NOMO-1 treated with dmso at 0.1 percent for 144 hours (cell line): ENCODE results near the gene TPX2.

Source experiments
- DNase-seq: peaks from one replicate; lab custom pipeline; 2025; ENCODE audit not compliant: unreplicated experiment; lab: John Stamatoyannopoulos, UW

TPX2 gene

DNA sequence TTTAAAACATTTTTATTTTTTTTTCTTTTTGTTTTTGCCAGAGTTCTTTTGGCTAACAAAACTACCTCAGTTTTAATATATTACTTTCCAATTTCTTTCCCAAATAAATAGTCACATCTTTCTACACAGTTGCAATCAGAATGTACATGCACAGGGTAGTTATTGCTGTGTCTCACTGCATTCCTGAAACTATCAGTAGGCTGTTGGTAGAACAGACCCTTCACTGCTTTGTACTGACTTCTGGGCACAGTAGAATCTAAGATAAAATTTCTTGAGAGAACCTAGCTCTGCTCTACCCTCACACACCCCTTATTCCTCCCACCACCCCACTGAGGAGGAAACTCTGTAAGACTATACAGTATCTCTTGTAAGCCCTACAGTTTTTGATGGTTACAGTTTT, 19.9 kb downstream of the TPX2 start:
- DNase-seq = no peak

DNA sequence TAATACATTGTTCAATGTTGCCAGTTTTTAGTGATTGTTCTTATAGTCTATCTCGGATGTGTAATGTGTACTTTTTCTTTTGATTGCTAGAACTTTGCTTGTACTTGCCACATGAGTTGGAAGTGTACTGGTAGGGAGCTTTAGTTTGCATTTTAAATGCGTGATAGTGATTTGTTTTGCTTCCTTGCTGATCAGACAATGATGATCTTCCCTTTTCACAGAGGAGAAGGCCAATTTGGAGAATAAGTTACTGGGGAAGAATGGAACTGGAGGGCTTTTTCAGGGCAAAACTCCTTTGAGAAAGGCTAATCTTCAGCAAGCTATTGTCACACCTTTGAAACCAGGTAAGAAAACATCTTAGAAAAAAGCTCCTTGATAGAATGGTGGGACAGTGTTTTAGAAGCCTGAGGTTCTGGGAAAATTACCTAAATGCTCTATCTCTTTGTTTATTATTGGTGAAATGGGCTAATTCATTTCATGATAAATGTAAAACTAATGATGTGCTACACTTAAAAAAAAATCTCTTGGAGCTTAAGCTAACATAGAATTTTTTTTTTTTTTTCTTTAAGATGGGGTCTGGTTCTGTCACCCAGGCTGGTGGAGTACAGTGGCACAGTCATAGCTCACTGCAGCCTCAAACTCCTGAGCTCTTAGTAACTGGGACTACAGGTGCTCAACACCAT, 20.9 kb downstream of the TPX2 start:
- no peak for DNase-seq

DNA sequence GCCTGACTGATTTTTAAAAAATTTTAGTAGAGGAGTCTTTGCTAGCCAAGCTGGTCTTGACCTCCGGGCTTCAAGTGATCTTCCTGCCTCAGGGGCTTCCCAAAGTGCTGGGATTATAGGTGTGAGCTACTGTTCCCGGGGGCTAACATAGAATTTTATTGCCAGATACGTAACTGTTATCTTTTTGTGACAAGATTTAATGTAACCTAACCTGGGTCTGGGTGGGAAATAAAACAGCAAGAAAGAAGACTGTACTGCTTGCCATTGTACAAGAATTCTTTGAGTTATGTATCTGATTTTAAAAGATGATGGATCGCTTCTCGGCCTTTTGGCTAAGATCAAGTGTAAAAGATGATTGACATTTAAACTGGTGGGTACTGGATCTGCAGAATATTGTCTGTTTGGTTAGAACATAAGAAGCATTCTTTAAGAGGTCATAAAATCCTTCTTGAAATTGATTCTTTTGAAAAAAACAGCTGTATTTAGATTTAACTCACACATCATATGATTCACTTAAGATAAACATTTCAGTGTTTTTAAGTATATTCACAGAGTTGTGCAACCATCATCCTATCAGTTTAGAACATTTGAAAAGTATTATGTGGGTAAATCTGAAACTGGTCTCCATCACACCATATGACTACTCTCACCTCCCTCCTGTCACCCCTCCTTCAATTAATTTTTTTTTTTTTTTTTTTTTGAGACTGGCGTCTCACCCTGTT, 21.6 kb downstream of the TPX2 start:
- no peak for DNase-seq

DNA sequence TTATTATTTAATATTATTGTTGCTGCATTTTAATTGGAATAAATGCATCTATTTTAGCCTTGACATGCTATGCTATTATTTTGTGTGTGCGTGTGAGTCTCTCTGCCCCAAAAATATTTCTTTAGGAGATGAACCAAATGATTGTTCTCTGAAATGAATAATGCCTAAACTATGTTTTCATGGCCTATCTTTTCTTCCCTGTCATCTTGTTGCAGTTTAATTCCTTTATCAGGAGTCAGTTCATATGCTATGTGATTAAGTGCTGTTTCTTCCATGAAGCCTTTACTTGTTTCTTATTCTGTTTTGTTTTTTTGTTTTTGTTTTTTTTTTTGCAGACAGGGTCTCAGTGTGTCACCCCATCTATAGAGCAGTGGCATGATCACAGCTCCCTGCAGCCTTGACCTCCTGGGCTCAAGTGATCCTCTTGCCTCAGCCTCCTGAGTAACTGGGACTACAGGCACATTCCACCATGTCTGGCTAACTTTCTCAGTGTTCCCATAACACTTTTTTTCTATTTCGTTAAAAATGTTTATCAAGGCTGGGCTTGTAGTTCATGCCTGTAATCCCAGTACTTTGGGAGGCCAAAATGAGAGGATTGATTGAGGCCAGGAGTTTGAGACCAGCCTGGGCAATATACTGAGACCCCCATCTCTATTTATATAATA, 25.7 kb downstream of the TPX2 start:
- DNase-seq = no peak

DNA sequence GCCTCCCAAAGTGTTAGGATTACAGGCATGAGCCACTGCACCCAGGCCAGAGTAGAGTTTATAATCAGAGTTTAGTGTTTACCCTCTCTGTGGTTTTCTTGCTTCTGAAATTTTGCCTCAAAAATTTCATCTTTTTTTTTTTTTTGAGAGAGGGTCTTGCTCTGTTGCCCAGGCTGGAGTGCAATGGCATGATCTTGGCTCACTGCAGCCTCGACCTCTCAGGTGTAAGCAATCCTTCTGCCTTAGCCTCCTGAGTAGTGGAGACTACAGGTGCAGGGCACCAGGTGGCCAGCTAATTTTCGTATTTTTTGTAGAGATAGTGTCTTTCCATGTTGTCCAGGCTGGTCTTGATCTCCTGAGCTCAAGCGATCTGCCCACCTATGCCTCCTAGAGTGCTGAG, 28.7 kb downstream of the TPX2 start:
- DNase-seq = no peak

DNA sequence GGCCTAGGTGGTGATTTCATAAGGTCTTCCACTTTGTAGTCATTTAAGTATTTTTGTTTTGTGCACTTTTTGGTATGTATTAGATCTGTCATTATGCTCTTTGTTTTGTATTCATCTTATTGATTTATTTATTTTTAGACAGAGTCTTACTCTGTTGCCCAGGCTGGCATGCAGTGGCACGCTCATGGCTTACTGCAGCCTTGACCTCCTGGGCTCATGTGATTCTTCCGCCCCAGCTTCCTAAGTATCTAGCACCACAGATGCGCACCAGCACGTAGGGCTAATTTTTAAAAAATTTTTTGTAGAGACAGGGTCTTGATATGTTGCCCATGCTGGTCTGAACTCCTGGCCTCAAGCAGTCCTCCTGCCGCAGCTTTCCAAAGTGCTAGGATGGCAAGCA, 30.6 kb downstream of the TPX2 start:
- DNase-seq = no peak

DNA sequence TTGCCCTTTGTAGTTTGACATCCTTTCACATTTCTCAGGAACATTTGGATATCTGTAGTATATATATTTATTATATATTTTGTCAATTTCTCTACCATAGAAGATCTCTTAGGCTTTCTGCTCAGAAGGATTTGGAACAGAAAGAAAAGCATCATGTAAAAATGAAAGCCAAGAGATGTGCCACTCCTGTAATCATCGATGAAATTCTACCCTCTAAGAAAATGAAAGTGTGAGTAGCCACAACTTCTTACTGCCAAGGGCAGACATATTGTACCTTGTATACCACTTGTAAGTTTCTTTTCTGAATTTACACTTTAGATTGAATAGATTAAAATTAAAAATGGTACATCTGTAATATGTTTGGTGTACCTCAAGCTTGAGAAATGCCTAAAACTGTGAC, 31.2 kb downstream of the TPX2 start:
- no peak for DNase-seq

DNA sequence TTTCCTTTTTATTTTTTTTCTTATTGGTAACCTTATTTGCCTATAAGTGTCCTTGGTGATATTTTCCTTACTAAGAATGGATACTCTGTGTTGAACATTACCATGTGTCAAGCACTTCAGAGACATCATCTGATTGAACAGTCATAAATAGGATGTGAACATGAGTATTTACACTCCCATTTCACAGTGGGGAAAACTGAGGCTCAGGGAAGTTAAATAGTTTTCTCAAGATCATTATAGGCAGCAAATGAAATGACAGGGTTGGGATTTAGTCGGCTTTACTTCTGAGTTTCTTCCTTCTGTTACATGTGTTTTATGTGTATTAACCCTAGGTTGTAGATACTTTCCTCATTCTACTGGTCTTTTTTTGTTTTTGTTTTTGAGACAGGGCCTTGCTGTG, 35.3 kb downstream of the TPX2 start:
- no peak for DNase-seq

DNA sequence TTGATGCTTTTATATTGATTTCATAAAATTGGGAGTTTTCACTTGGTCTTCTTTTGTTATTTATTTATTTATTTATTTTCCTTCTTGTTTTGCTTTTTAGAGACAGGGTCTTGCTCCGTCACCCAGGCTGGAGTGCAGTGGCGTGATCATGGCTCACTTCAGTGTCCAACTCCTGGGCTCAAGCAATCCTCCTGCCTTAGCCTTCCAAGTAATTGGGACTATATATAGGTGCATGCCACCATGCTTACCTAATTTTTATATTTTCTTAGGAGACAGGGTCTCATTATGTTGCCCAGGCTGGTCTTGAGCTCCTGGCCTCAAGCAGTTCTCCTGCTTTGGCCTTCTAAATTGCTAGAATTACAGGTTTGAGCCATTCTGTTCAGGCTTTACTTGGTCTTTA, 41.7 kb downstream of the TPX2 start:
- no peak for DNase-seq

DNA sequence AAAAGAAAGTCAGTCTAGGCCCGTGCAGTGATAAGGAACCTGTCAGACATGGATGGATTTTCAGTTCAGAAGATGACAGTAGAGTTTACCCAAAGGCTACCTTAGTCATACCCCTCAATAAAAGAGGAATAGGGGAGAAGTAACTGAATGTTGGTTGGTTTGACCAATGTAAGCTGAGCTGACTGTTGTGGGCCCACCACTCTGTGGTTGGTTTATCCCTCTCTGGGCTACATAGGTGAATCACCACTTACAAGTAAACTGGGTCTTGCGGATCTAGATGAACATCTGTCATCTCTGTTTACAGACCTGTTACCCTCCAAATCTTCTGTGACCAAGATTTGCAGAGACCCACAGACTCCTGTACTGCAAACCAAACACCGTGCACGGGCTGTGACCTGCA, 42.9 kb downstream of the TPX2 start:
- DNase-seq = no peak

DNA sequence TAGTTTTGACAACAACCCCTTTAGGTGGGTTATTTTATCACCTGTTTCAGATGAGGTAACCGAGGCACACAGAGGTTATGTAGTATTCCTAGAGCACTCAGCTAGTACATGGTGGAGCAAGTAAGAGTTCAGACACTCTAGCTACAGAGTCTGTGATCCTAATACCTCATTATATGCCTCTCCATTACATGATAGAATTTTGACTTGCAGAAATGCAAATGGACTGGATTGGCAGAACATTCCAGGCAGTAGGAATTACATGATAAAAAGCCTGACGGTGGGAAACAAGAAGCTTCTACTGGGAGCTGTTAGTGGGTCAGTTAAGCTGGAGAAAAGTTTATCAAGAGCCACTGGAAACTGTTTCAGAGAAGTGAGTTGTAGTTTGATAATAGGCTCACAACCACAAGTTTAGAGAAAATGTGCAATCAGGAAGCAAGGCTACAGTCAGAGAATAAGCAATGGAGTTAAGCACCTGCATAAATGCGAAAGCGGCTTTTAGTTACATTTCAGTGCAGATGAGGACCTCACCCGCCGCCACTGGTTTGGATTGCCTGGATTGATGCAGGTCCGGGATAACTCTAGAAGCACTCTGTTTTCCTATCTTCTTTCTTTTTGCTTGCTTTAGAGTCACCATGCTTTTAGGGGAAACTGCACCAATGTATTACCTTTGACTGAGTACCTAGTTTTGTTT, 45.4 kb downstream of the TPX2 start:
- no peak for DNase-seq

DNA sequence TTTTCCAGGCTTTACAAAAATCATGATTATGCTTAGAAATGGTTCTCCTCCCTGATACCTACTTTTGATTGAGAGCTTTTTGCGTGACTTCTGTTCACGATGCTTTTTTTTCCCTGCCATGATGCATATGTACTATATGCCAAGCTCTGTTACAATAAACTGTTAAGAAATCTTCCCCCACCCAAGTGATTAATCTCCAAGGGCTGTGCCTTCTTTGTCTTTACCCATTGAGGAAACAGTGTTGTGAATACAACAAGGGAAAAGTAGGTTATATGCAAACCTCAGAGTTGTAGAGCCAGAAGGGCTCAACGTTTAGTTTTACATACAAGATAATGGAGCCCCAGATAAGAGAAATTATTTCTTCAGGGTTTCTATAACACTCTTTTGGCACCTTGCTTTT, 46.0 kb downstream of the TPX2 start:
- DNase-seq = no peak

DNA sequence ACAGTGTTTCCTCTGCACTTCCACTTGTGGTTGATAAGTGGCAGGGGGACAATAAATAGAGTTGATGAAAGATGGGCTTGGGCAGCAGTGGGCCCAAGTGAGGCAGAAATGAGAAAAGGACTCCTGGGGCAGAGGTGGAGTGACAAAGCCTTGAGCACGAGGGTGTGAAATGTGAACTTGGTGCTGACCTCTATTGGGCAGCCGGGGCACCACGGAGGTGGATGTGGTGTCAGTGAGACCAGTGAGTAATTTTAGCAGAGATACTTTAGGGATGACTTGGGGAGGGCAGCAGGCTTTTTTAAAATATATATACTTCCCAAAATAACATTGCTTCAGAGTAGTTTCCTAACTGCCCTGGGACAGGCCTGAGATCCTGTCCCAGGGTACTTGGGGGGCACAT, 49.5 kb downstream of the TPX2 start:
- no peak for DNase-seq

DNA sequence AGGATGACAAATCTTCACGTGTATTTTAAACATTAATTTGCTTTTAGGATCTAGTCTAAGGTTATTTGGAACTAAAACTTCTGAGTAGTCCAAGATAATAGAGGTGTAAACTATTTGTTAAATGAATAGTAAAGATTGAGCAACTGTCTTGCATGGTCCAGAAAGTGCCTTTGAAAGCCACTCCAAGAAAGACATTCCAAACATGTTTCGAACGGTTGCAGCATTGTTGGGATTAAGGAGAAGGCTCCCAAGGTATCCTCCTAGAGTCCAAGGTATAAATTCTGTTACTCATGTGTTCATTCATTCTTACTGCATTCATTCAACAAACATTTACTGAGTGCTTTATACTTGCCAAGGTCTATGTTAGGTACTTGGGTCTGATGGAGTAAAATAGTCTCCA, 51.3 kb downstream of the TPX2 start:
- DNase-seq = no peak

DNA sequence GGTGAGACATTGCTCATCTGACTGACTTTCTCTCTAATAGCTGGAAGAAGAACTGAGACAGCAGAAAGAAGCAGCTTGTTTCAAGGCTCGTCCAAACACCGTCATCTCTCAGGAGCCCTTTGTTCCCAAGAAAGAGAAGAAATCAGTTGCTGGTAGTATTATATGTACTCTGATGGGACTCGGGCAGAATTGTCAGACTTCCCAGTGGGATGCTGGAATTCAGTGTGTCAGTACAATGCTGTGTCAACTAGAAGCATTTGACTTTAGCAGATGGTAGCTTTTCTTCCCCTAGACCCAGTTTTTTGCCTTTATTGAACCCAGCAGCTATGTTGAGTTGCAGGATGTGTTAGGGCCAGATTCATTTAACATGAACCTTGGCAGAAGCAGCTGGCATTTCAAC, 58.3 kb downstream of the TPX2 start:
- no peak for DNase-seq

DNA sequence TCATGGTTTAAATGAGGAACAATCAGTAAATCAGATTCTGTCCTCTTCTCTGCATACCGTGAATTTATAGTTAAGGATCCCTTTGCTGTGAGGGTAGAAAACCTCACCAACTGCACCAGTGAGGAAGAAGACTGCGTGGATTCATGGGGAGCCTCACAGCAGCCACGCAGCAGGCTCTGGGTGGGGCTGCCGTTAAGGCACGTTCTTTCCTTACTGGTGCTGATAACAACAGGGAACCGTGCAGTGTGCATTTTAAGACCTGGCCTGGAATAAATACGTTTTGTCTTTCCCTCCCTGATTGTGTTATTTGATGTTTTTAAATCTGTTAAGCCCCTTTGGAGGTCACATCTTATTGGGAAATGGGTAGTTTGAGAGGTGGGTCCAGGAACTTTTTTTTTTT, 62.4 kb downstream of the TPX2 start:
- no peak for DNase-seq

DNA sequence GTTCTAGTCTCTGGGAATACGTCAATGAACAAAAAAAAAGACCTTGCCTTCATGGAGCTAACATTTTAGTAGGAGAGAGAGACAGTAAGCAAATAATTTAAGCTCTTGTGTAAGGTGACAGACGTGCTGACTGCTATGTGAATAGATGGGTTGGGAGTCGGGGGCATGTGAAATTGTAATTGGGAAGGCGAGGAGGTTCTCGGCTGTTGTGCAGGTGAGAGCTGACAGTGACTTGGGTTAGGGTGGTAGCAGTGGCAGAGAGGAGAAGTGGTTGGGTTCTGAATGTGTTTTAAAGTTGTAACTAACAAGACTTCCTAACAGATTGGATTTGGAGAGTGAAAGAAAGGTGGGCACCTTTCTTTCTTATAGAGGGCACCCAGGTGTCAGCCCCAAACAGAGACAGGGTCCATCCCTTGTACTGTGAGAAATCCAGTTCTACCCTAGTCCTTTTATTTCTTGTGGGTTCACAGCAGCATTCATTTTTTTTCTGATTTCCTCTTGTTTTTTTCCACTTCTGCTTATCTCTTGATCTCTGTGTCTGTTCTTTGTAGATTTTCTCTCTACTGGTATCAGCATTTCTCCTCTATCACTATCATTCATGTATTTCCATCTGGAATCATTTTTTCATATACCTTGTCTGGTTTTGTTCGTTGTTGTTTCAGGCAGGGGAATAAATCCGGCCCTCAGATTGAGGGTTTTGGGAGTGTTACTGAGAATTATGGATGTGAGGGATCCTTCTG, 64.6 kb downstream of the TPX2 start:
- no peak for DNase-seq

DNA sequence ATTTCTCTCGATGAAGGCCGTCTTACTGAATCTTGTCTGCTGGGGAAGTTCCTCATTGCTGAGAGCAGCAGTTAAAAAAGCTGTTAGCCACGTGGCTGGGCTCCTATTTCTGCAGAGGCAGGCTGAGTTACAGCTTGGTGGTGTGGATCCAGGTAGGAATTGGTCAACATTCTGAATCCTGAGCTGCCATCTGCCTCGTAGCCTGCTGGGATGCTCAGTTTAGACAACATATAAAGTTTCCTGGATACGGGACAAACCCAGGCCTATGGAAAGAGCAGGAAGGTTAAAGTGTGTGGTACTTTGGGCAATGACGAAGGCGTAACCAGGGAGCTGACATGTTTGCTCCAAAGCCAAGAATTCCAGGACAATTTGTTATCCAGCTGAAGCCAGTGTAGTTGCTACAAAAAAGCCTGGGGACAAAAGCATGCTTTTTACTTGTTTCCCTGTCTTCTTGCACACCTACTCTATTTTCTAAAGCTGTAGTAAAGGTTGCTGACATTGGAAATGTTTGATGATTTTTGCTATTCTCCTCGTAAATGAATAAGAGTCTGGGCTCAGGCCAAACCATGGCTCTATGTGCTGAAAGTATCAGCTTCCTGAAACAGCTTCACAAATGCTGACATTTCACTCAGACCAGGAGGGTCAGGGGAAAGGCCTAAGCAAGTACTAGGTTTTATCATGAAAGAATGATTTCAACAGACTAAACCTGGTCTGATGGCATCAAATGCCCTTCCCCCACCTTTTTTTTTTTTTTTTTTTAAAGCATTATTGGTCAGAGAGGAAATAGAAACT, 67.7 kb downstream of the TPX2 start:
- peak; percentile 34 for DNase-seq

DNA sequence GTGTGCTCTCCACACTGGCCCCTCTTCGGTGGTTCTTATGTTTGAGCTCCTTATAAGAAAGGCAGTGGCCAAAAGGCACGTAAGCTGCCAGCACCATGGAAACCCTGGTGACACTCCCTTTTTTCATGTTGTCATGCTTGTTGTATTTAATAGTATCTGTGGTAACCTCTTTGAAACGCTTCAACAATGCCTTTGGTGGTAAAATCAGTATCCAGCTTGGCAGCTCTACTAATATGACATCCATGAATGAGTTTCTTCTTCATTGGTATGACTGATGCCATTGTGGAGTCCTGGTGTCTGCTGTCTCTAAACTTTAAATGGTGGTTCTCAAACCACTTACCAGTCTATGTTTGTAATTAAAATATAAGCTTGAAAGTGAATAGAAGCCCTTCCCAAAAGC, 69.4 kb downstream of the TPX2 start:
- DNase-seq = no peak

DNA sequence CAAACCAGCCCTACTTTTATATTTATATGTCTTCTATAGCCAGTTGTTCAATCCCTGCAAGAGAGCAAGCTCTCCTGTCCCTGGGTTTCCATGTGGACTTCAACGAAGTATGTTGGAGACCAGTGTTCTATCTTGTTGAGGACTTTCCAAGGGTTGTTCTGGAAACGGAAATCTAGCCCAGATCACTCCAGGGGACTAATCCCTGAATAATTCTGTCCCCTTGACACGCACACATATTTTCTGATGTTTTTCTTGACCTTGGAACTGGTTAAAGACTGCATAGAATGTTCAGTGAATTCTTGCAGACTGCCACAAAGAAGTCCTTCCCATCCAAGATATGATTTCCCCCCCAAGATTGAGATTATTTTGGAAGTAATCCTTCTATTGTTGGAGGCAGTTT, 70.6 kb downstream of the TPX2 start:
- no peak for DNase-seq
